Panc1 (cell line): ENCODE measurements around the gene C3orf38.

Experiments used
- CTCF ChIP-seq: fragments of 450-650 bp; IDR thresholded peaks from 2 replicates; pipeline ENCODE4 v1.5.1; 2017; ENCODE audit warnings: mild to moderate bottlenecking
- POLR2AphosphoS5 ChIP-seq: IDR thresholded peaks from 2 replicates; pipeline ENCODE4 v1.6.1; 2012; ENCODE audit warnings: mild to moderate bottlenecking, low read depth, low read length, moderate library complexity
- REST ChIP-seq, 2 experiments: IDR thresholded peaks; 2 replicates each; pipeline ENCODE4 v1.6.1; 2011 to 2012; ENCODE audit warnings: low read depth in 2 of 2, control low read depth in 1 of 2, low read length in 1 of 2, mild to moderate bottlenecking in 1 of 2, moderate library complexity in 1 of 2; ENCODE audit not compliant: insufficient read depth in 1 of 2

- TF ChIP-seq CTCF (no peak), POLR2AphosphoS5 (no peak), REST (IDR thresholded peaks at IDR 0.05; ENCODE audit: insufficient read depth in 1 of 2, low read depth in 2 of 2, low read length in 1 of 2) (no peak)
These were observed 7.6 kb upstream of the C3orf38 start for GRCh38 chr3:88142094-88142624.
